Prostate gland (tissue), 2 donors: ENCODE measurements around the gene BAIAP2L1. TPM values are rescaled to one million over a fixed set of nuclear protein-coding genes. Genes with fewer than 3 reads are reported as not detected.

ENCODE experiments used
- DNase-seq: peaks from one replicate; pipeline ENCODE4 v3.0.0-alpha.2; 2019; ENCODE audit warnings: low spot score
- H3K27ac ChIP-seq, 2 donors: fragments of 200-600 bp; sonication (generic); 2 replicates each; pipeline ENCODE4 v1.5.1; 2017 to 2019
- H3K27me3 ChIP-seq: fragments of 200-600 bp; sonication (generic); replicated peaks from 2 replicates; pipeline ENCODE4 v1.5.1; 2019; ENCODE audit not compliant: insufficient read depth
- H3K36me3 ChIP-seq, 2 donors: fragments of 200-600 bp; sonication (generic); 1 replicate in 1 of 2; 2 replicates in 1 of 2; pipeline versions ENCODE4 v1.5.1 to v1.8.1; 2017 to 2019
- H3K4me1 ChIP-seq: fragments of 200-600 bp; sonication (generic); replicated peaks from 2 replicates; pipeline ENCODE4 v1.5.1; 2019
- H3K4me3 ChIP-seq, 2 donors: fragments of 200-600 bp; sonication (generic); 2 replicates each; pipeline ENCODE4 v1.5.1; 2017 to 2019
- H3K9me3 ChIP-seq: fragments of 200-600 bp; sonication (generic); 2 replicates; pipeline ENCODE4 v1.5.1; 2017
- POLR2A ChIP-seq: fragments of 450-650 bp; IDR thresholded peaks from one replicate; pipeline ENCODE4 v1.6.1; 2016; ENCODE audit warnings: antibody characterized with exemption, mild to moderate bottlenecking
- POLR2AphosphoS5 ChIP-seq: sonication (generic); formaldehyde crosslinking; IDR thresholded peaks from one replicate; pipeline ENCODE4 v1.6.1; 2017; ENCODE audit warnings: antibody characterized with exemption
- WGBS: methylation state at CpG from one replicate; pipeline ENCODE4 v1.1.5; 2018; 5-methylcytosine and 5-hydroxymethylcytosine counted together
- intact Hi-C: fragments of 100-400 bp; cut with DNase I; formaldehyde crosslinking; loops from one replicate; pipeline ENCODE4 v1.14.2; 2022
- total RNA-seq, 2 donors: library from RNA; depleted of rRNA; stranded (reverse); fragments of >200 nt; gene quantifications; one replicate each; pipeline ENCODE4 v1.1.0, GENCODE V29; 2016
- TF ChIP-seq, protein P1 (sequence below), 4 experiments: fragments of 200-600 bp in 2 of 4; fragments of 450-650 bp in 2 of 4; sonication (generic) in 2 of 4; IDR thresholded peaks; 1 replicate in 3 of 4; 2 replicates in 1 of 4; pipeline ENCODE4 v1.5.1; 2016 to 2019; ENCODE audit warnings: antibody characterized with exemption in 4 of 4, mild to moderate bottlenecking in 2 of 4, moderate library complexity in 2 of 4

Gene BAIAP2L1
- total RNA-seq, 2 donors from 2014 or later = 24.7 to 41.6 TPM

DNA sequence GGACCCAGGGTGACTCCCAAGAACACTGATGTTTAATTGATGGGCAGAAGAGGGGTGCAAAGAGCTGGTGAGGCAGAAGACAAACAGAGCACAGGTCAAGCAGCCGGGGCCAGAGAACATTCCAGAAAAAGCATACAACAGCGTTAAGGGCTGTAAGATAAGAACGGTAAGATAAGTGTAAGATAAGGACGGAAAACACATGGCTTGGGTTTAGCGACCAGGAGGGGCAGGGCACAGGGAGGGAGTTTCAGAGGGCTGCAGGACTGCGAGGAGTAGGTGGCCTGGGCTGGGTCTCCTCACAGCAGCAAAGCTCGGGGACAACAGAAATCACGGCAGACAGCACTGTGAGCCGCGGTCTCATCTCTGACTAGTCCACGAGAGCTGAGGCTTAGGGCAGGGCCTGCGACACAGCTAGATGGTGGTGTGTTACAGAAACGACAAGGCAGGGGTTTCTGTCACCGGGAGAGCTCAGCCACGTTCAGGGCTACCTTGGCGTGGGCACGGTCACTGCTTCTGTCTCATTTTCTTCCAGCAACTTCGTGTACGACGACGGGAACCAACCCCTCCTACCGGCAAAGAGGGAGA is 94.8 kb downstream of the BAIAP2L1 start:
- no peak for DNase-seq
- Histone ChIP-seq H3K36me3 (no peaks in the 10 kb centered on the region), H3K4me3 (no peak overlapping the region), H3K9me3 (no peaks in the 10 kb centered on the region), H3K4me1 (no peaks in the 10 kb centered on the region), H3K27ac (no peak overlapping the region), H3K27me3 (no peaks in the 10 kb centered on the region)
- TF ChIP-seq, protein P1, sequence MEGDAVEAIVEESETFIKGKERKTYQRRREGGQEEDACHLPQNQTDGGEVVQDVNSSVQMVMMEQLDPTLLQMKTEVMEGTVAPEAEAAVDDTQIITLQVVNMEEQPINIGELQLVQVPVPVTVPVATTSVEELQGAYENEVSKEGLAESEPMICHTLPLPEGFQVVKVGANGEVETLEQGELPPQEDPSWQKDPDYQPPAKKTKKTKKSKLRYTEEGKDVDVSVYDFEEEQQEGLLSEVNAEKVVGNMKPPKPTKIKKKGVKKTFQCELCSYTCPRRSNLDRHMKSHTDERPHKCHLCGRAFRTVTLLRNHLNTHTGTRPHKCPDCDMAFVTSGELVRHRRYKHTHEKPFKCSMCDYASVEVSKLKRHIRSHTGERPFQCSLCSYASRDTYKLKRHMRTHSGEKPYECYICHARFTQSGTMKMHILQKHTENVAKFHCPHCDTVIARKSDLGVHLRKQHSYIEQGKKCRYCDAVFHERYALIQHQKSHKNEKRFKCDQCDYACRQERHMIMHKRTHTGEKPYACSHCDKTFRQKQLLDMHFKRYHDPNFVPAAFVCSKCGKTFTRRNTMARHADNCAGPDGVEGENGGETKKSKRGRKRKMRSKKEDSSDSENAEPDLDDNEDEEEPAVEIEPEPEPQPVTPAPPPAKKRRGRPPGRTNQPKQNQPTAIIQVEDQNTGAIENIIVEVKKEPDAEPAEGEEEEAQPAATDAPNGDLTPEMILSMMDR (IDR thresholded peaks at IDR 0.05) = no peak
- no peak for TF ChIP-seq POLR2AphosphoS5
- TF ChIP-seq POLR2A = no peak
- 83% methylated on average over 22 of the region's 22 CpGs for WGBS
- intact Hi-C loops = no loop called here

DNA sequence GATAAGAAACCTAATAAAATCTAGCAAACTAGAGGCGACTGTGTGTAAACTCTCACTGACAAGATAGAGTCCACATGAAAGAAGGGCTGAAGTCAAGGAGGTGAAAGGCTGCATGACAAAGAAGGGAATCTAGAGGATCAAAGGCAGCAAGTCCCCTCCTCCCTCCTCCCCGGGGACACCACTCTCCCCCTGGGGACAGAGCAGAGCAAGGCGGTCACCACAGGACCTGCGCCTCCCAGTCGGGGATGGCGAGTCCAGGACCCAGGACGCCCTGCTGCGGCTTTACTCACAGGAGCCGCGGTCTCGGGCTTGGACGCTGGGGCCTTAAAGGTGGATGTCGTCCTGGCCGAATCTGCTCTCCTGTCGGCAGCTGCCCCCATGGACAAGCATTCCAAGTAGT is 97.0 kb downstream of the BAIAP2L1 start:
- TF ChIP-seq POLR2AphosphoS5 = no peak
- TF ChIP-seq, protein P1 (IDR thresholded peaks at IDR 0.05) = no peak
- no peak for TF ChIP-seq POLR2A
- H3K27ac ChIP-seq = no peak overlapping the region
- 72% methylated on average over 15 of the region's 15 CpGs for WGBS

DNA sequence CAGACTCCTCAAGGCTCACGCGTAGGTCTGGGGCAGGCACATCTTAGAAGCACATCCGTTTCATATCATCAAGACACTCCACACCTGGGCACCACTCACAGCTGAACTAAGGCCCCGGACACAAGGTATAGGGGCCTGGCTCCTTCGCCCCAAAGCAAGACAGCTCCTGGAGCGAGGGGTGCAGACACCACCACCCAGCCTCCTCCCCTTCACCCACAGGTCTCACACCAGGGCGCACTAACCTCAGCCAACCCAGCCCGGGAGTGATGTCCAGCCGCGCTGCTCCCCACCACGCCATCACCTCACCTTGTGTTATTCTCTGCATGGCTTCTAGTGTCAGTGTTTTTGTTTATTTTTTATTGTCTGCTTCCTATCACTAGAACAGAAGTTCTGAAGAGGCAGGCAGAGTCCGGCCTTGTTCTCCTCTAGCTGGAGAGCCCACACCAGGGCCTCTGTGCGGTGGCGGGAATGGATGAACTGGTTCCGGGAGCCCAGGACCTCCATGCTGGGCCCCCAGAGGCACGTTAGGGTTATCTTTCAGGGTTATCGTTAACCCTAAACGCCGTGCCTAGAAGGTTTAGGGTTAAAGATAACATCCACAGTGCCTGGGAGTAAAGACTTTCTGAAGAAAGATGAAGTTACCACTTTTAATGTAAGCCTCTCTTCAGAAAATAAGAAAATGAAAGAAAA is 97.6 kb downstream of the BAIAP2L1 start:
- TF ChIP-seq POLR2A (no peak), POLR2AphosphoS5 (no peak)
- TF ChIP-seq, protein P1 (IDR thresholded peaks at IDR 0.05) = no peak
- H3K36me3 ChIP-seq = no peaks in the 10 kb centered on the region
- no peaks in the 10 kb centered on the region for H3K27me3 ChIP-seq
- no peak overlapping the region for H3K4me3 ChIP-seq
- WGBS = 86% methylated on average over 19 of the region's 19 CpGs
- intact Hi-C loops = no loop called here
- no peaks in the 10 kb centered on the region for H3K4me1 ChIP-seq
- H3K27ac ChIP-seq = no peak overlapping the region
- DNase-seq = no peak
- no peaks in the 10 kb centered on the region for H3K9me3 ChIP-seq

More for the DNA sequence above, 97.0 kb downstream of the BAIAP2L1 start:
- no peaks in the 10 kb centered on the region for H3K27me3 ChIP-seq
- no peaks in the 10 kb centered on the region for H3K36me3 ChIP-seq
- no peak overlapping the region for H3K4me3 ChIP-seq
- DNase-seq = no peak
- intact Hi-C loops = no loop called here
- H3K4me1 ChIP-seq = no peaks in the 10 kb centered on the region
- H3K9me3 ChIP-seq = no peaks in the 10 kb centered on the region

DNA sequence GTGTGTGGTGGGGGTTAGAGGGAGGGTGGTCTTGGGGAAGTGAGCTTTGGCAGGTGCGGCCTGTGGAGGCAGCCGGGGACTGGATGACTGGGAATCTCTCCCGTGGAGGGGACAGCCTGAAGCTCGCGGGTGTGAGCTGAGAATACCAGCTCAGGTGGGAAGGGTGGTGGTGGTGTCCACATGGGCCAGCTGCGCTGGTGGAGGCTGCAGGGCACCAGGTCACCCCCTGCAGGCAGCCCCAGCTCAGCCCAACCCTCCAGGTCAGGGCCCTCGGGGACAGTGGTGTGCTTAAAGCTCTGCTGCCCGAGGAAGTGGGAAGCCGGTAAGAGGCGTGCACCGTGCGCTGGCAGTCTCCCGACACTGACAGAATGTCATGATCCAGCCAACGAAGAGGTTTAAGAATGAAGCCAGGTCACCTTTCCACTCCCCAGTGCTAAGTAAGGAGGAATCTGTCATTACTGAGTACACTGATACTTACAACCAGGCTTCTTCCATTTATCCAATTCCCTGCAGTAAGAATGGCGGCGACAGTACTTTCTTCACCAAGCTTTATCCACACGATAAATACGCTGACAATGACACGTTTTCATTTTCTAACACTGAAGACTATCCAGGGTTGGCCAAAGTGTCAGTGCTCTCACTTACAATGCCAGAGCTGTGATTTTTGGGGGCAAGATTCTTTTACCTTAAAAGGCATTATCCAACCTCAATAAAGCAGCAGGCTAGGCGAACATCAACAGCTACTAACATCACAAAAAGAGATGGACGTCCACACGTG is 99.0 kb downstream of the BAIAP2L1 start:
- Histone ChIP-seq H3K27me3 (no peaks in the 10 kb centered on the region), H3K9me3 (no peaks in the 10 kb centered on the region), H3K27ac (no peak overlapping the region), H3K4me1 (peaks cover under 1% of the 10 kb centered on the region), H3K36me3 (no peaks in the 10 kb centered on the region), H3K4me3 (no peak overlapping the region)
- DNase-seq = no peak
- TF ChIP-seq, protein P1 (IDR thresholded peaks at IDR 0.05) = no peak
- TF ChIP-seq POLR2A (no peak), POLR2AphosphoS5 (no peak)
- WGBS = 89% methylated on average over 22 of the region's 22 CpGs
- intact Hi-C loops = no loop called here
